Sigmoid colon (tissue), 4 donors: Measurements from ENCODE around the gene TRIO.
A peak's percentile ranks its signal among the peaks of the same experiment; 100 is the strongest.

Source experiments
- CTCF ChIP-seq, 4 experiments: fragments of 450-650 bp in 3 of 4; fragments of 200-600 bp in 1 of 4; IDR thresholded peaks; one replicate each; pipeline ENCODE4 v1.5.1; 2016 to 2019; ENCODE audit warnings: antibody characterized with exemption in 4 of 4, mild to moderate bottlenecking in 3 of 4, moderate library complexity in 2 of 4
- EP300 ChIP-seq, 4 donors: sonication (generic); formaldehyde crosslinking; IDR thresholded peaks; one replicate each; pipeline ENCODE4 v1.6.1; 2017; ENCODE audit warnings: antibody characterized with exemption in 4 of 4
- POLR2A ChIP-seq, 2 donors: fragments of 450-650 bp; IDR thresholded peaks; one replicate each; pipeline ENCODE4 v1.6.1; 2016; ENCODE audit warnings: antibody characterized with exemption in 2 of 2, mild to moderate bottlenecking in 2 of 2, moderate library complexity in 2 of 2
- POLR2AphosphoS5 ChIP-seq, 4 donors: sonication (generic); formaldehyde crosslinking; IDR thresholded peaks; one replicate each; pipeline ENCODE4 v1.6.1; 2017; ENCODE audit warnings: antibody characterized with exemption in 4 of 4

- TF ChIP-seq CTCF (IDR thresholded peaks at IDR 0.05) (peak; percentile 67 to 87 (median 78)), POLR2A (IDR thresholded peaks at IDR 0.05) (no peak), POLR2AphosphoS5 (IDR thresholded peaks at IDR 0.05) (peak in 2 of 4 donors; percentile 13 to 42), EP300 (IDR thresholded peaks at IDR 0.05) (no peak)
Observed at GRCh38 chr5:14270209-14270702, 127.1 kb downstream of the TRIO start.
